COLO829 (cell line): Measurements from ENCODE around the gene ARPC1A.
A peak's percentile ranks its signal among the peaks of the same experiment; 100 is the strongest.
"Not testable (repeated sequence)": the region's sequence is repeated elsewhere in the genome, so short reads cannot be mapped to it uniquely, and the experiment has no call there.

ENCODE experiments used
- DNase-seq: peaks from one replicate; pipeline ENCODE4 v3.0.0; 2012; ENCODE audit warnings: low spot score

The ARPC1A gene

DNA sequence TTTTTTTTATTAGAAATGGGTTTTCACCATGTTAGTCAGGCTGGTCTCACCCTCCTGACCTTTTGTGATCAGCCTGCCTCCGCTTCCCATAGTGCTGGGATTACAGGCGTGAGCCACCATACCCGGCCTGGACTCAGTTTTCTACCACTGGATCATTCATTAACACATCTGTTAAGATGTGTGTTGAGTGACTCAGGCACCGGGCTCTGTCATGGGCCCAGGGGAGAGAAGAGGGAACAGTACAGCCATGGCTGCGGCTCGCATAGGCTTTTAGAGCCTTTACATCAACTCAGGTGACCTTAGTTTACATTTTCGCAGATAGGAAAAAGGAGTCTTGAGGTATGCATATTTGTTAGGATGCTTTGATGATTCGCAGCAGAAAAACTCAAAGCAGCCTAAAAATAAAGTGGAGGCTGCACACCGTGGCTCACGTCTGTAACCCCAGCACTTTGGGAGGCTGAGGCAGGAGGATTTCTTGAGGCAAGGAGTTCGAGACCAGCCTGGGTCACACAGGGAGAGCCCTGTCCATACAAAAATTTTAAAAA is 45.8 kb downstream of the ARPC1A start:
- no peak for DNase-seq

DNA sequence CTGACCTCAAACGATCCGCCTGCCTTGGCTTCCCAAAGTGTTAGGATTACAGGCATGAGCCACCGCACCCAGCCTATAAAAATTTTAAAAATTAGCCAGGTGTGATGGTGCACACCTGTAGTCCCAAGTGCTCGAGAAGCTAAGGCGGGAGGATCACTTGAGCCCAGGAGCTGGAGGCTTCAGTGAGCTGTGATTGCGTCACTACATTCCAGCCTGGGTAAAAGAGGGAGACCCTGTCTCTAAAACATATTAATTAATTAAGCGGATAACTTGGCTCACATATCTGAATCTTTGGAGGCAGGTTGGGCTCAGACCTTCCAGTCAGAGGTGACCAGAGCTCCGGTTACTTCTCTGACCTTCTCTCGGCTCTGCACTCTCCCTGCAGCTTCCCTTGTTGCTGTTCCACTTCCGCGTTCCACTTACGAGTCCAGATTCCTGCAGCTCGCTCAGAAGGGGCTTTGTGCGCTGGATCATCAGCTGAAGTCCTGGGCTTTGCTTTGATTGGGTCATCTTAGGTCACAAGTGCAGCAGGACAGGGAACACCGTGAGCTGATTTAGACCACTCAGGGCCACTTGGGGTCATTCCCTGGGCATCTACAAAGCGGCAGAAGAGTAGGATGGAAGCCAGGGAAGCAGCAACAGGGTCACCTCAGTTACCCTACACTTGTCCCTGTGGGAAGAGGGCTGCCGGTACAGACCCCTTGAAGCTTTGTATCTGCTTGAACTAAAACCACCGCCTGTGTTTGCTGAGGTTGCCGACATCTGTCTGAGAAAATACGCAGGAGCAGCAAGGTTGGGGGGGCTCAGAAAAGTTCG is 46.8 kb downstream of the ARPC1A start:
- peak; percentile 83 for DNase-seq

DNA sequence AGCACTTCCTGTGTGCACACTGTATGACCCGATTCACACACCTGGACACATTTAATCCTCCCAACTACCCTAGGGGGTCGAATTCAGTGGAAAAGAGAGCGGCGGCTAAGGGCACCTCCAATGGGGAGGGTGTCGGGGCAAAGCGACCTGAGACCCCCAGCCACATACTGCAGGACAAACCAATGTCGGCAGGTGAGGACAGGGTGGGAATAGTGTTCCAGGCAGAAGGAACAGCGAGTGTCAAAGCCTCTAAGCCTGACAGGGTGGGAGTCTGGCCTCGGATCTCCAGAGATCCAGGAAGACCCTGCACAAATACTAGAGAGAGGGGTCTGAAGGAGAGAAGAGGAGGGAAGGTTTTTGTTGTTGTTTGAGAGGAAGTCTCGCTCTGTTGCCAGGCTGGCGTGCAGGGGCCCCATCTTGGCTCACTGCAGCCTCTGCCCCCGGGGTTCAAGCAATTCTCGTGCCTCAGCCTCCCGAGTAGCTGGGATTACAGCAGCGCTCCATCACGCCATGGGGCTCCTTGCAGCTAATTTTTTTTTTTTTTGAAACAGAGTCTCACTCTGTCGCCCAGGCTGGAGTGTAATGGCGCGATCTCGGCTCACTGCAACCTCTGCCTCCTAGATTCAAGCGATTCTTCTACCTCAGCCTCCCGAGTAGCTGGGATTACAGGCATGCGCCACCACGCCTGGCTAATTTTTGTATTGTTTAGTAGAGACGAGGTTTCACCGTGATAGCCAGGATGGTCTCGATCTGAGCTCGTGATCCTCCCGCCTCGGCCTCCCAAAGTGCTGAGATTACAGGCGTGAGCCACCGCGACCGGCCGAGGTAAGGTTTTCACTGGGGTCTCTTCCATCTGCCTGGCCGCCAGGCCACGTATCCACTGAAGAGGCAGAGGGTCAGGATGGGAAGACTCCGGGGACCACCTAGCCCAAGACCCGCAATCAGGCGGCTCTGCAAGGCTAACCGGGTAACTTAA is 47.7 kb downstream of the ARPC1A start:
- DNase-seq: no peak

- DNase-seq: peak; percentile 89
Observed at GRCh38 chr7:99374111-99375064, 48.7 kb downstream of the ARPC1A start, which contains the start of gene ARPC1B. Gene ARPC1B, plus strand, starts transcription at chr7:99374730. Its CDS starts 10,985 bp downstream, at chr7:99385715.

DNA sequence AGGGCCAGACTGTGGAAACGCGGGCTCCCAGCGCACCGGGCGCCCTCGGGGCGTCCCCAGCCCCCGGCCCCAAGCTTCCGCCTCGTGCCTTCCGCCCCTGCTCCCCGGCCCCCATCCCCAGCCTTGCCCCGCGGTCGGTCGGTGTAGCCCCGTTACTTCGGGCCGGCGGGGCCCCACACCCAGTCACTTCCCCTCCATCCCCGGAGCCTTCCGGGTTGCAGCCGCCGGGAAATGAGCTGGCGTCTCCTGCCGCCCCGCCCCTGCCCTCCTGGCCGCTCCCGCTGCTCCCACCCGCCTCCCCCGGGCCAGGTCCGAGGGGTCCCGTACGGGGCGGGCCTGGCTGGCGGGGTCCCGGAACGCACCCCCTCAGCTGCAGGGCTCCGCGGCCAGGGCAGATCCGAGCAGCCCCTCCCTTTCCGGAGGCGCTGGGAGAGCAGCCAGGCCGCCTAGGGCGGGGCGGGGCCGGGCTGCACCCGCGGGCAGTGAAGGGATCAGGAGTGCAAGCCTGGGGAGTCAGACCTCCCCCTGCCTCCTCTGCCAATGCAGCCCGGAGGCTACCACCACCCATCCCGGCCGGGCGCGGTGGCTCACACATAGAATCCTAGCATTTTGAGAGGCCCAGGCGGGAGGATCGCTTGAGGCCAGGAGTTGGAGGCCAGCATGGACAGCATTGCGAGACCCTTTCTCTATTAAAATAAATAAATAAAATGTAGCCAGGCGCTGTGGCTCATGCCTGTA is 49.5 kb downstream of the ARPC1A start:
- peak; percentile 68 for DNase-seq

DNA sequence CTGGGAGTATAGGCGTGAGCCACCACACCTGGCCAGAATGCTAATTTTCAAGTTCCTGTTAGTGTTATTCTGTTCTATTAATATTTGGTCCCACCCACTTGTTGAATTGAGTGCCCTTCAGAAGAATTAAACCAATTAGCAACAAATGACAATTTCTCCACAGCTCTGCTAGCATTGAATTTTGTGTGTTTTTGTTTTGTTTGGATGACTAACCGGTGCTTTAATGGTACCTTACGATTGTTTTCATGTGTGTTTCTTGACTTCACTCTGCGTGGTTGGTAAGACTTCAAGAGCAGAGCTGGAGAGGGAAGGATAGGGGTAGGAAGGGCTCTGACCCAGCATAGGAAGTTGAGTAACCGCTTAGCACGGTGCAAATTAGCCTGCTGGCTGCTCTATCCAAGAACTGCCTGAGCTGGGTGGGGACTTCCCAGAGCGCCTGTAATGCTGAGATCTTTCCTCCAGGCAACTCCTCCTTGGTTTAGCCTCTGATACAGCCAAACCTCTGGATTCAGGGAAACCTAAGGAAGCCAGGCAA is 53.4 kb downstream of the ARPC1A start:
- DNase-seq: peak; percentile 70

DNA sequence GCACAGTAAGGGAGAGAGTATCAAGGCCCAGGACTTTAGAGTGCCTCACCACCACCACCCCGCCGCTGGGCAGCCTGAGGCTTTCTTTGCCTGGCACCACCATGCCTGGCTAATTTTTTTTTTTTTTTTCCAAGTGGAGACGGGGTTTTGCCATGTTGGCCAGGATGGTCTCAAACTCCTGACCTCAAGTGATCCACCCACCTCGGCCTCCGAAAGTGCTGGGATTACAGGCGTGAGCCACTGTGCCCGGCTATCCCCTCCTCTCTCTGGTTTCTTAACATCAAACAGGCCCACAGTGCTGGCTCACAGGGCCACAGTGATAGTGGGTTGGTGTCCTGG is 54.0 kb downstream of the ARPC1A start:
- DNase-seq: not testable (repeated sequence)

GRCh38 chr7:99380032-99380822 is 54.5 kb downstream of the ARPC1A start:
- DNase-seq: peak; percentile 67

DNA sequence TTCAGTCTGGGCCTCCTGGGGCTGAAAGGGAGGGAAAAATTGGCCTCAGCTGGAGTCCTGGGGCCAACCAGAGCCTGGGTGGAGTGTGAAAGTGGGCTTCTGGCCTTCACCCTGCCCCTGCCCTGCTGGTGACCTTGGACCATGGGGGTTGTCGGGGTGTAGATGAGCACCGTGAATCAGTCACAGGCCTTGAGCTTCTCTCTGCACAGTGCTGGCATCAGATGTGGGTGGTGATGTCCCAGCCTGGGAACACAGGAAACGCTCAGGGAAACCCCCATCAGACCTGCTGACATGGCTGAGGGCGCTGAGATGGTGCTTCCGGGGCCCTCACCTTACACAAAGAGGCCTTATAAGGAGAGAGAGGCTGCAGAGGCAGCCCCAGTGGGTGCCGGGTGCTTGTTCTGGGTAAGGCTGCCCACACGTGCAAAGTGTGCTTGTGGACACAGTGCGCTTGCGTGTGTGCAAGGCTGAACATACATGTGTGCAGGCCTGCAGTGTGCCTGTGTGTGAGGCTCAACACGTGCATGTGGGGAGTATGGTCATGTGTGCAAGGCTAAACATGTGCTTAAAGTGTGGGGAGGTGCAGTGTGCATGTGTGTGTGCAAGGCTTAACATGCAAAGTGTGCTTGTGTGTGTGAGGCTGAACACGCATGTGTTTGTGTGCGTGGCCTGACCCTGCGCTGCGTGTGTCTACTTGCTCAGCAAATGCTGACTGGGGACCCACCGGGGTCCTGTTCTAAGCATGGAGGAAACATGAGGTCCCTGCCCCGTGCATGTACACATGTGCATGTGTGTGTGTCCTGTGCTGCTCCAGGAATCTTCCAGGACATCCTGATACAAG is 55.3 kb downstream of the ARPC1A start:
- peak; percentile 94 for DNase-seq

- no peak for DNase-seq
Observed at GRCh38 chr7:99381664-99382075, 56.0 kb downstream of the ARPC1A start.

DNA sequence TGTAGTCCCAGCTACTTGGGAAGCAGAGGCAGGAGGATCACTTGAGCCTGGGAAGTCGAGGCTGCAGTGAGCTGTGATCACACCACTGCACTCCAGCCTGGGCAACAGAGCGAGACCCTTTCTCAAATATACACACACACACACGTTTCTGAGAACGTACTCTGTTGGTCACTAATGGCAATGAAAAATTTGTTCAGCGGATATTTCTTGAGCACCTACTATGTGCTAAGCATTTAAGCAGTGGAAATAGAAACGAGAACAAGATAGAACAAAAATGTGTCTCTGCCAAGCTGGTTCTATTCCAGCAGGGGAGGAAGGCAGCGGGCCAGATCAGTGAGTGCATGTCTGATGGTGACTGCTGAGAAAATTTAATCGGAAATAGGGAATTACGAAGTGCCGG is 57.5 kb downstream of the ARPC1A start:
- DNase-seq: no peak

GRCh38 chr7:99383791-99384370 is 58.2 kb downstream of the ARPC1A start:
- DNase-seq: no peak

GRCh38 chr7:99384523-99384922 is 58.8 kb downstream of the ARPC1A start:
- DNase-seq: no peak

DNA sequence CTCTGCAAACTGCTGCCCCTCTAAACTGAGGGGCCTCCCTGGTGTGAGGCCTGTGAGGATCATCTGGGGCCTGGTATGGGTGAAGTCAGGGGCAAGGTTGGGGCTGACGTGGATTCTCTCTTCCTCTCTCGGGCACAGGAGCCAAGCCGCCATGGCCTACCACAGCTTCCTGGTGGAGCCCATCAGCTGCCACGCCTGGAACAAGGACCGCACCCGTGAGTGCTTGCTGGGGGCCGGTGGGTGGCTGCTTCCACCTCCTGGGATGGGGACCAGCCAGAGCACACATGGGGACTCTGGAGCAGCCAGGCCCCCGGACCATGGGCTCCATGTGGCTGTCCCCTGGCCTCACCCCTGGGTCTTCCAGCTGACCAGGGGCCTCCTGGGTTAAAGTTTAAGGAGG is 59.9 kb downstream of the ARPC1A start:
- no peak for DNase-seq

GRCh38 chr7:99386584-99387238 is 61.0 kb downstream of the ARPC1A start:
- DNase-seq: no peak

GRCh38 chr7:99387239-99387635 is 61.5 kb downstream of the ARPC1A start:
- DNase-seq: not testable (repeated sequence)

- DNase-seq: no peak
Observed at GRCh38 chr7:99387912-99388311, 62.2 kb downstream of the ARPC1A start.

DNA sequence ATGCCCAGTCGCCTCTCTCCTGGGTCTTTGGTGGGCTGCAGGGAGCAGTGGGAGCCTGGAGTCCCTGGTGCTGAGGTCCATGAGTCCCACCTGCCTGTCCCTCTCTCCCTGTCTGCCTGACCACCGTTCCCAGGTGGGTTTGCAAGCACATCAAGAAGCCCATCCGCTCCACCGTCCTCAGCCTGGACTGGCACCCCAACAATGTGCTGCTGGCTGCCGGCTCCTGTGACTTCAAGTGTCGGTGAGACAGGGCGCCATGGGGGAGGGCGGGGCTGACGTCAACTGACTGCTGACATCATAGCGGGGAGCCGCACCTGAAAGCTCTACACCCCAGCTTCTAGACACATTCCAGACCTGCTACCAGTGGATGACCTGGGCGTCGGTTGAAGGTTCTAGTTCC is 64.1 kb downstream of the ARPC1A start:
- DNase-seq: no peak
